ENCODE results near the gene GIPC1. TPM values are rescaled to one million over a fixed set of nuclear protein-coding genes. Genes with fewer than 3 reads are reported as not detected.

Gene GIPC1
- total RNA-seq, 1 donor from 2014 or later, result 81.0 TPM

DNA sequence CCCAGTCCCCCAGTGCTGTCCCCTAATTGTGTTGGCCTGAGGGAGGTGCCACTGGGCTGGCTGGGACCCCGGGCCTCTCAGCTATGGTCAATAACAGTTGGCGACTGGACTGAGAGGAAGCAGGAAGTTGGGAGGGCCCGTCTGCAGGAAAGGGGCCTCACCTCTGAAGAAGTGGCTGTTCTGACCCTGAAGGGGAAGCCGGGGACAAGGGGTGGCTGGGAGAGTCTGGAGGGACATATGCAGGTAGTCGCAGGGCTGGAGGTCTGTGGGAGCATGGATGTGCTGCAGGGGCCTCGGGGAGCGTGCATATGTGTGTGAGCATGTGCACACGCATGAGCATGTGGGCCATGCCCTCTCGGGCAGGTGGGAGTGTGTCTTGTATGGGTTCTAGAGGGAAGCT is 56.9 kb downstream of the GIPC1 start:
- no peak for DNase-seq (ENCODE audit: extremely low spot score in 2 of 2)
- TF ChIP-seq, protein P1, sequence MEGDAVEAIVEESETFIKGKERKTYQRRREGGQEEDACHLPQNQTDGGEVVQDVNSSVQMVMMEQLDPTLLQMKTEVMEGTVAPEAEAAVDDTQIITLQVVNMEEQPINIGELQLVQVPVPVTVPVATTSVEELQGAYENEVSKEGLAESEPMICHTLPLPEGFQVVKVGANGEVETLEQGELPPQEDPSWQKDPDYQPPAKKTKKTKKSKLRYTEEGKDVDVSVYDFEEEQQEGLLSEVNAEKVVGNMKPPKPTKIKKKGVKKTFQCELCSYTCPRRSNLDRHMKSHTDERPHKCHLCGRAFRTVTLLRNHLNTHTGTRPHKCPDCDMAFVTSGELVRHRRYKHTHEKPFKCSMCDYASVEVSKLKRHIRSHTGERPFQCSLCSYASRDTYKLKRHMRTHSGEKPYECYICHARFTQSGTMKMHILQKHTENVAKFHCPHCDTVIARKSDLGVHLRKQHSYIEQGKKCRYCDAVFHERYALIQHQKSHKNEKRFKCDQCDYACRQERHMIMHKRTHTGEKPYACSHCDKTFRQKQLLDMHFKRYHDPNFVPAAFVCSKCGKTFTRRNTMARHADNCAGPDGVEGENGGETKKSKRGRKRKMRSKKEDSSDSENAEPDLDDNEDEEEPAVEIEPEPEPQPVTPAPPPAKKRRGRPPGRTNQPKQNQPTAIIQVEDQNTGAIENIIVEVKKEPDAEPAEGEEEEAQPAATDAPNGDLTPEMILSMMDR (IDR thresholded peaks at IDR 0.05), result no peak
- TF ChIP-seq POLR2A (IDR thresholded peaks at IDR 0.05), result no peak
- no peak for TF ChIP-seq POLR2AphosphoS5 (IDR thresholded peaks at IDR 0.05; ENCODE audit: insufficient read depth in 1 of 2, low read depth in 1 of 2)
- intact Hi-C loops (cut with DNase I), result loop anchor here (5.0 kb wide), 1 partner anchor 33 kb away; no protein-coding TSS in a partner anchor
- peaks cover 34% of the 10 kb centered on the region for H3K4me1 ChIP-seq
- no peak overlapping the region for H3K27ac ChIP-seq
- H3K4me3 ChIP-seq, result no peak overlapping the region
- H3K9me3 ChIP-seq, result no peaks in the 10 kb centered on the region
- H3K36me3 ChIP-seq, result peaks cover 3 to 28% of the 10 kb centered on the region in 2 donors
- H3K27me3 ChIP-seq, result no peaks in the 10 kb centered on the region

DNA sequence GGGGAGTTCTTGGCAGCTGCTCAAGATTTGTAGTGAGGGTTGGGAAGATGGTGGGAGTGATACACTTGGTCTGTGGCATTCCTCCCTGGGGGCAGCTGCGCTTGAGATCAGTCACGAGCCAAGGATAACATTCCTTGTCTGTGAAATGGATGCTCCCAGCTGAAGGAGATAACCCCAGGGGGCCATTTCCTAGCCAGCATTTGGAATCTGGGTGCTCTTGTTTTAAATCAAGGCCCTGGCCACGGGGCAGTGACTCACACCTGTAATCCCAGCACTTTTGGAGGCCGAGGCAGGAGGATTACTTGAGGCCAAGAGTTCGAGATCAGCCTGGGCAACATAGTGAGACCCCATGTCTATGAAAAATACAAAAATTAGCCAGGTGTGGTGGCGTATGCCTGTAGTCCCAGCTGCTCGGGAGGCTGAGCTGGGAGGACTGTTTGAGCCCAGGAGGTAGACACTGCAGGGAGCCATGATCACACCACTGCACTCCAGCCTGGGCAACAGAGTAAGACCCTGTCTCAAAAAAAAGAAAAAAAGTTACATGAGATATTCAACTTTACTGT is 58.3 kb downstream of the GIPC1 start:
- DNase-seq (ENCODE audit: extremely low spot score in 2 of 2), result no peak
- Histone ChIP-seq H3K4me1 (peaks cover 42% of the 10 kb centered on the region), H3K9me3 (no peaks in the 10 kb centered on the region), H3K27me3 (no peaks in the 10 kb centered on the region), H3K4me3 (no peak overlapping the region), H3K36me3 (peaks cover 0 to 14% of the 10 kb centered on the region in 2 donors), H3K27ac (no peak overlapping the region)
- intact Hi-C loops (cut with DNase I), result loop anchor here (5.0 kb wide), 1 partner anchor 35 kb away; no protein-coding TSS in a partner anchor
- TF ChIP-seq POLR2A (IDR thresholded peaks at IDR 0.05), result no peak
- TF ChIP-seq, protein P1 (IDR thresholded peaks at IDR 0.05), result no peak

DNA sequence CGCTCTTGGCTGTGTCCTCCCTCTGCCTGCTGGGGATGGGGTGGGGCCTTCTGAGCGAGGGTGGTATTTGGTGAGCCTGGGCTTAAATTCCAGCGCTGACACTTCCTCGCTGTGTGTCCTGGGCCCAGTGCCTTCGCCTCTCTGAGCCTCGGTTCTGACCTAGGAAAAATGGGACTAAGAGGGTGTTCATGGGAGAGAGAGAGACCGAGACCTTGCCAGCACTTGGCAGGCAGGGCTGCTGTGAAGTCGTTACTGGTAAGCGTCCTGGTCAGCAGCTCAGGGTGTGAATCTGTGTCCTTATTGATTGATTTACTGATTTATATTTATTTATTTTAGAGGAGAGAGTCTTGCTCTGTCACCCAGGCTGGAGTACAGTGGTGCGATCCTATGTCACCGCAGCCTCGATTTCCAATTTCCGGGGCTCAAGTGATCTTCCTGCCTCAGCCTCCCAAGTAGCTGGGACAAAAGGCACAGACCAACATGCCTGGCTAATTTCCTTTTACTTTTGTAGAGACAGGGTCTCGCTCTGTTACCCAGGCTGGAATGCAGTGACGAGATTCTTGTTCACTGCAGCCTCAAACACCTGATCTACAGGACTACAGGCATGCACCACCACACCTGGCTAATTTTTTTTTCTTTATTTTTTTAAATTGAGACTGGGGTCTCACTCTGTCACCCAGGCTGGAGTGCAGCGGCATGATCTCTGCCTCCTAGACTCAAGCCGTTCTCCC is 60.4 kb downstream of the GIPC1 start:
- Histone ChIP-seq H3K4me1 (peaks cover 50% of the 10 kb centered on the region), H3K27me3 (no peaks in the 10 kb centered on the region), H3K4me3 (peak overlapping the region; percentile 85 to 96), H3K9me3 (no peaks in the 10 kb centered on the region), H3K36me3 (no peaks in the 10 kb centered on the region), H3K27ac (peak overlapping the region; percentile 91)
- DNase-seq (ENCODE audit: extremely low spot score in 2 of 2), result no peak
- TF ChIP-seq, protein P1 (IDR thresholded peaks at IDR 0.05), result no peak
- no peak for TF ChIP-seq POLR2A (IDR thresholded peaks at IDR 0.05)
- no peak for TF ChIP-seq POLR2AphosphoS5 (IDR thresholded peaks at IDR 0.05; ENCODE audit: insufficient read depth in 1 of 2, low read depth in 1 of 2)
- intact Hi-C loops (cut with DNase I), result loop anchor here (5.0 kb wide), 1 partner anchor 37 kb away; no protein-coding TSS in a partner anchor

DNA sequence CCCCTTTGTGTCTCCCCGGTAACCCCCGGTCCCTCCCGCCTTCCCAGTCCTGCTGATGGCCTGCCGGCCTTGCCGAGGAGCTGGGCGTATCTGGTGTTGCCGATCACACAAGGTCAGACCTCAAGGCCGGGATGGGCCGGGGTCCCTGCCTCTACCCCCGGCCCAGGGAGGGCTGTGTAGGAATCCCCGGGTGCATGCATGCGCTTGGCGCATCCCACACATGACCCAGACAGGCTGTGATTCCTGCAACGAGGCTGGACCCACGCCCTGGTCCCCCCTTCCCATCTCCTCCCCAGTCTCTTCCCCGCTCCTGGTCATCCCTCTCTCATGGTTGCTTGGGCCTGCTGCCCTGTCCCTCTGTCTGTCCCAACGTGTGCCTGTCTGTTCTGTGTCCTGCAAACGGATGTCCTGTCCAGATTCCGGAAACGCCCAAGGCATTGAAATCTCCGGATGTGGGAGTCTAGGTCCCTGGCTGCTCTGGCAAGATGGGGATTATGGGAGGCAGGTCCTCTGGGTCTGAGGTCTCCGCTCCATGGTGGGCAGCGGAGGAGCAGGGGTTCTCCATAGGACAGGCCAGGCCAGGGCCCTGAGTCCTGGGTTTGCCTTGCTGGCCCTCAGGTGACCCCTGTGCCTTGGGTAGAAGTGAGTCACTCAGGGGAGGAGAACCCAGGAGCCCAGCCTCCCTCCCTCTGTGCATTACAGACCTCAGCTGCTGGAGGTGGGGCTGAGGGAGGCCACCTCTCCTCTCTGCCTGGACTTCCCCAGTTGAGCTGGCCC is 61.2 kb downstream of the GIPC1 start:
- peak overlapping the region; percentile 85 to 96 for H3K4me3 ChIP-seq
- no peaks in the 10 kb centered on the region for H3K9me3 ChIP-seq
- intact Hi-C loops (cut with DNase I), result loop anchor here (5.0 kb wide), 1 partner anchor 38 kb away; no protein-coding TSS in a partner anchor
- H3K36me3 ChIP-seq, result no peaks in the 10 kb centered on the region
- DNase-seq (ENCODE audit: extremely low spot score in 2 of 2), result peak in 1 of 2 donors; percentile 92
- no peaks in the 10 kb centered on the region for H3K27me3 ChIP-seq
- H3K4me1 ChIP-seq, result peaks cover 50% of the 10 kb centered on the region
- TF ChIP-seq, protein P1 (IDR thresholded peaks at IDR 0.05), result no peak
- no peak for TF ChIP-seq POLR2A (IDR thresholded peaks at IDR 0.05)
- peak; percentile 11 to 72 for TF ChIP-seq POLR2AphosphoS5 (IDR thresholded peaks at IDR 0.05; ENCODE audit: insufficient read depth in 1 of 2, low read depth in 1 of 2)
- H3K27ac ChIP-seq, result peak overlapping the region; percentile 91

Data from vagina (tissue), 2 donors.